Activated T-cell treated with anti-CD3 and anti-CD28 coated beads, Interleukin-2, amount 50 U/mL, for 48 hours (primary cell): ENCODE data around the gene HDAC3.

ENCODE experiments used
- DNase-seq, 2 experiments: peaks; one replicate each; pipeline ENCODE4 v3.0.0-alpha.2; 2020

Gene HDAC3

DNA sequence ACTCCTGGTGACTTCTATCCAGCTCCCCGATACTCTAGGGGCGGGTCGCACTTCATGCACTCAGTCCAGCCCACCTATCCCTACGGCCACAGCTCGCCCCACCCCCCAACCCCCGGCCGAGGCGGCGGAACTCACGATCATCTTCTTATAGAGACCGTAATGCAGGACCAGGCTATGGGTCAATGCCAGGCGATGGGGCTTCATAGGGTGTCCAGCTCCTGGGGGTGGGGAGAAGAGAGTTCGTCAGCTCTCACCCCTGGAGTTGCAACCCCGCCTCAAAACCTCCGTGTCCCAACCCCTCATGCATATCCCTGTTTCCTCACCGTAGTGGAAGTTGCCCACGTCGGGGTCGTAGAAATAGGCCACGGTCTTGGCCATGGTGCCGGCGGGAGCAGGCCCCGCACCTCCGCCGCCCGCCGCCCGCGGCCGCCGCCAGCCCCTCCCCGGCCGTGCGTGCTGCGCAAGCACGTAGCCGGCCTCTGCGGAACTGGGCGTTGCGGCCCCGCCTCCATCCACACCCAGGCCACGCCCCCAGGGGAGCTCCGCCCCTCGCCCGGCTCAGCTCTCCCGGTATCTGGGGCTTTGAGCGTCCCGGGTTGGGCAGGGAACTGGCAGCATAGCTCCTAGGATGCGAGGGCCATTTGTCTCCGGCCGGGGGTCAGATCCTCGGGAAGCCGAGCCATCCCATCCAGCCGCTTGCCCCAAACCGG, at the start of gene HDAC3, which contains the start of gene RELL2:
TSS of gene HDAC3 (minus strand) at position 437 of the 710 bp plus-strand sequence. CDS start at position 378, 59 bp downstream.
TSS of gene RELL2 (plus strand) at position 585 of the 710 bp plus-strand sequence. CDS start 1,229 bp downstream, outside the sequence.
- peak; percentile 96 to 98 for DNase-seq

DNA sequence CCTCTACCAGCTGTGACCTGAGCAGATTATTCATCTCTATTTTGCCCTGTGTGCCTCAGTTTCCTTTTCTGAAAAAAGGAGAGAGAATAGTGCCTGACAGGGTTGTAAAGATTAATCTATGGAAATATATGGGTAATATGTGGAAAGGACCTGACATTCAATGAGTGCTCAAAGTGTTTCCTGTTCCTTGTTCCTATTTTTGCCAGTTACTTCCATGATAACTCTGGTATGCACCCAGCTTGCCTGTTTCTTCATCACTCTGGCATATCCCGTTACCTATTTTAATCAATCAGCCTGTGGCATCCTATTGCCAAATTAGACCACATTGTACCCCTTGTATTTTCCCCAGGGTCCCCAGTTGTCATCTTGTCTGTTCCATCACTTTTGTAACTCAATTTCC, 48.9 kb upstream of the HDAC3 start:
- DNase-seq, result no peak

DNA sequence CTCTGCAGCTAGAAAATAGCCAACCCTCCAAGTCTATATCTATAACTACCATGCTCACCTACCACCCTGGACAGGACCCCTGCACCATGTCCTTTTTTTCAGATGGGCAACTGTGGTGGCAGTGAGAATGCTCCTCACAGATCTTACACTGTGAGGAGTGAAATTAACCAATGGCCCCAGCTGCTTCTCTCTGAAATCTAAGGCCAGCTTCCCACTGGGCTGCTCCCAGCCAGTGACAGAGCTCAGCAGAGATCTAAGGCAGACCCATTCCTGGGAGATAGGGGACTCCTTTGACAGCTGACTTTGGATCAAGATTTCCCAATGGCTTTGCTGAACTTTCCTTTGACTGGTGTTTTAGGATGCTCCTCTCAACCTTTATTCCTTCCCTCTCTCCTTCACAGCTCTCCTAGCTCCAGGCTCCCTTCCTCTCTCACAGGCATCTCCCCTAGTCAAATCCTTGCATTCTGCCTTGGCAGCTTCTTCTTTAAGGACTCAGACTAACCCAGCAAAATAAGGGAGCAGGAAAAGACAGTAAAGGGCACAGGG, 47.0 kb upstream of the HDAC3 start:
- no peak for DNase-seq

DNA sequence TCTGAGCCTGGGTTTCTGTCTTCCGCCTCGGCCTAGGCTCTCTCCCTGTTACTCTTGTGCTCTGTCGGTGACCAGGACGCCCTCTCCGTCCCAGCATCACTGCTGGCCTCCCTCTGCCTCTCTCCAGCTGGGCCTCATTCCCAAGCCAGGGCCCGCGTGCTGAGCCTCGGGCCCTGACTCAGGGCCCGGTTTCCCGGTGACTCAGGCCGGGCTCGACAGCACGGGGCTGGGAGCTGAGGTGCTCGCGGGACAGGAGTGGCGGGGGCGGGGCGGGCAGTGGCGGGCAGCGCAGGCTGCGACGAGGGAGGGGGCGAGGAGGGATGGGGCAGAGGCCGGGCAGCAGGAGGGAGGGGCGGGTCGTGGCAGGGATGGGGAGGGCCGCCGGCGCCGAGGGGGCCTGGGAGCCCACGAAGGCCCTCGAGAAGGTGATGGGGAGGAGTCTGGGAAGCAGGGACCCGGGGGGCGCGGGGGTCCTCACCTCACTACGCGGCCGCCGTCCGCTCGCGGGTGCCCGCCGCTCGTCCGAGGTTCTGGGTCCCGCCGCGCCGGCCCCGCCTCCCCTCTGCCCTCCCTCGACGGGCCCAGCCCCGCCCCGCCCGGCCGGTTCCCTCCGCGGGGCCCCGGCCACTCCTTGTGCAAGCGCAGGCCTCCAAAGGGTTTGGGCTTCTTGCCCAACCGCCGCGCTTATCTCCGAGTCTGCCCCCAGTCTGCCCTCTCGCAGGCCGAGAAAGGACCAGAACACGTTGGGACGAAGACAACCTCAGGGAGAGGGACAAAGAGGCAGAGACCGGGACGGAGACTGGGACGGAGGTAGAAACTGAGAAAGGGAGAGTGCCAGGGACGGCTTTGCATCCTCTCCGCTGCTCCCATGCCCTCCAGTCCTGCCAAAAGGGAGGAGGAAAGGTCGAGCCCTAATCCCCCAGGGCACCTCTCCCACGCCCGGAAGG, 45.3 kb upstream of the HDAC3 start, which contains the start of gene ARAP3:
TSS of gene ARAP3 (minus strand) at position 536 of the 947 bp plus-strand sequence. CDS start 1,744 bp downstream, outside the sequence.
- DNase-seq, result peak; percentile 63 to 65

- DNase-seq, result no peak
Observed at GRCh38 chr5:141681295-141681694, 44.6 kb upstream of the HDAC3 start.

DNA sequence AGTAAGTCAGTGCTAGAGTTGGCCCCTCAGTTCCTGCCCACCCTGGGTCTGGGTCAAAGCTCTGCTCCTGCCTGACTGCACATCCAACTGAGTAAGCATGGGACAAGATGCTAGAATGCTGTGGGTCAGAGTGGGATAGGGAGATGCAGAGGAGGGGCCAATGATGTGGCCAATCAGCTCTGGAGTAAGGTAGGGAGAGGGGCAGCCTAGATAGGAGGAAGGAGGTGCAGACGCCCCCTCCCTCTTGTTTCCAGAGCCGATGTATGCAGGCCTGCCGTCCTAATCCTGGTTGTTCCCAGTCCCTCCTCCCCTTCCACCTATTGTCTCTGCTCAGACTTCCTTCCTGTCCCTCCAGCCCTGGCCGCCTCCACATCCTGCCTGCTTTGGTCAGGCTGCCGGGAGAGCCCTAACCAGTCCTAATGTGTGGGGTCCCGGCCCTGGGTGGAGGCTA, 44.1 kb upstream of the HDAC3 start:
- DNase-seq, result no peak

- no peak for DNase-seq
Observed at GRCh38 chr5:141680178-141680577, 43.5 kb upstream of the HDAC3 start.

- DNase-seq, result peak; percentile 31 to 32
Observed at GRCh38 chr5:141677415-141677814, 40.8 kb upstream of the HDAC3 start.

DNA sequence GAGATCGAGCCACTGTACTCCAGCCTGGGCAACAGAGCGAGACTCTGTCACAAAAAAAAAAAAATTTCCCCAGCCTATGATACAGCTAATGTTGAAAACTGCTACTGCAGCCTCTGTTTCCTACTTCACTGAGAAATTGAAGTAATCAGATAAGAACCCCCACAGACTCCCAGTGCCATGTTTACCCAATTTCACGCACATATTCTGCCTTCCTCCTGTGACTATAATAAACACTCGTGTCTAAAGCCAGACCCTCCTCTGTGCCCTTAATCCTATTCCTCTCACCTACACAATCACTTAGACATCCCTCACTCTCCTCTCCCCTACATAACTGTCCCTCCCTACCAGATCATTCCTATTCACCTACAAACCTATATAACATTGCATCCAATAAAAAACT, 39.0 kb upstream of the HDAC3 start:
- no peak for DNase-seq

- no peak for DNase-seq
Observed at GRCh38 chr5:141674747-141675146, 38.1 kb upstream of the HDAC3 start.

DNA sequence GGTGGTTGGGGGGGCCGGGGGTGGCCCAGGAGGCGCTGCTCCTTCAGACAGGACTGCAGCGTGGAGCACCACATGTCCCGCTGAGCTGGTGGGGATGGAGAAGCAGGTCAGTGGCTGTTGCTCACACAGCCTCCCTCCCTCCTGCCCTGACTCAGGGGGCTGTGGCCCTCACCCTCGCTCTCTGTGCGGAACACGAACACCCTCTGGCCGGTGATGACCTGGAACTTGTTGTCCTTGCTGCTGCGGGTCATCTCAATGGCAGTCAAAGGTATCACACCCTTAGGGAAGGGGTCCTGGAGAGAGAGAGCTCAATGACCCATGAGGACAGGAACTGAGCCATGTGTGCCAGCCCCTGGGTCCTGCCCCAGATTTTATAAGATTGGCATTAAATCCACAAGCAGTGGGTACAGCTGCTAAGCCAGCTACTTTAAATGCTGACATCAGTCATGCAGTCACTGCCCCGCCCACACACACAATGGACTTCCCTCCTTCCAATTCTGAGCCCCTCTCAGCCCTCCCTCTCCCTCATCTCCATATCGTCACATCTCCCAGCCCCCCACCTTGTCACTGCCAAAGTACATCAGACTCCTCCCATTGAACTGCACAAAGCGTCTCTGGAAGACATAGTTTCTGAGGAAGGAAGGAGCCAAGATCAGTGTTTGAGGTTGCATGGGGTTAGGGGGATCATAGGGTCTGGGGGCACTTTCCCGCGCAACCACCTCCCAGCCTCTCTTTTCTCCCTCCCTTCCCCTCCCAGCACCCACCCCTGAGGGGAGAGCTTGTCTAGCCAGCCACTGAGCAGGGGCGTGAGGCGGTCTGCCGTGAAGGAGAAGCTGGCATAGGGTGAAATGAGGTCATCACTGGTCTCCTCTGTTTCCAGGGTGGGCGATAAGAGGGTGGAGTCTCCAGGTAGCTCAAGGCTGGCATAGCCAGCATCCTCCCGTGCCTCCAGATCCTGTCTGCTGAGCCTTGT, 36.5 kb upstream of the HDAC3 start:
- DNase-seq, result no peak

- DNase-seq, result no peak
Observed at GRCh38 chr5:141672071-141672840, 35.6 kb upstream of the HDAC3 start.

GRCh38 chr5:141669520-141669919, 32.9 kb upstream of the HDAC3 start:
- DNase-seq, result no peak

- DNase-seq, result no peak
Observed at GRCh38 chr5:141668601-141669265, 32.1 kb upstream of the HDAC3 start.

DNA sequence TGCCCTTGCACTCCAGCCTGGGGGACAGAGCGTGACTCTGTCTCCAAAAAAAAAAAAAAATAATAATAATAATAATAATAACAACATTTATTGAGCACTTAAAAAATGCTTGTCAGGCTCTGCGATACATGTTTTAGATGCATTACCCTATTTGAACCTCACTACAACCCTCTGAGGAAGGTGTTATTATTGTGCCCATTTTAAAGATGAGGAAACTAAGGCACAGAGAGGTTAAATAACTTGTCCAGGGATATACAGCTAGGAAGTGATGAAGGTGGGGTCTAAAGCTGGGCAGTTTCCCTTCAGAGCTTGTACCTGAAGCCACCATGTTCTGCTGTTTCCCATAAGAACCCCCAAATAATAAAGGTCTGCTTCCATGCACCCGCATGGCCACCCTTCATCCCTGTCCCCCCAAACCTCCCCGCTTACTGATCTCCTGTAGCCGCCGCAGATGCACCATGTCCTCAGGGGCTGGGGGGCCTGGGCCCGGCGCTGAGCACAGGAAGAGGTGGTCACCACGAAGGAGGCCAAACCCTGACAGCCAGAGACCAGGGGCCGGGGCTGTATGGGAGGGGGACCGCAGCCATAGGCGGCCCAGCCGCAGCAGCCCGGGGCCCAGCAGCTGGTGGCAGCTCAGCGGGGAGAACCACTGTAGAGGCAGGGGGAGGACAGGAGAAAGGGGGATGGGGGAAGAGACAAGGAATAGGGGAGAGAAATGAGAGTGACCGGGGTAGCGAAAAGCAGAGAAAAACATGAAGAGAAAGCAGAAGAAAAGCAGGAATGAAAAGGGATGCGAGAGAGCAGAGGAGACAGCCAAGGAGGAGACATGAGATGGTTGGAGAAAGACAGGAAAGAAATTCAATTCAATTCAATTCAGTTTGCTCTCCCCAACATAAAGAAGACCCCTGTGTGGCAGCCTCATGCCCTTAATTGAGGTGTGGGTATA, 29.6 kb upstream of the HDAC3 start:
- DNase-seq, result no peak

DNA sequence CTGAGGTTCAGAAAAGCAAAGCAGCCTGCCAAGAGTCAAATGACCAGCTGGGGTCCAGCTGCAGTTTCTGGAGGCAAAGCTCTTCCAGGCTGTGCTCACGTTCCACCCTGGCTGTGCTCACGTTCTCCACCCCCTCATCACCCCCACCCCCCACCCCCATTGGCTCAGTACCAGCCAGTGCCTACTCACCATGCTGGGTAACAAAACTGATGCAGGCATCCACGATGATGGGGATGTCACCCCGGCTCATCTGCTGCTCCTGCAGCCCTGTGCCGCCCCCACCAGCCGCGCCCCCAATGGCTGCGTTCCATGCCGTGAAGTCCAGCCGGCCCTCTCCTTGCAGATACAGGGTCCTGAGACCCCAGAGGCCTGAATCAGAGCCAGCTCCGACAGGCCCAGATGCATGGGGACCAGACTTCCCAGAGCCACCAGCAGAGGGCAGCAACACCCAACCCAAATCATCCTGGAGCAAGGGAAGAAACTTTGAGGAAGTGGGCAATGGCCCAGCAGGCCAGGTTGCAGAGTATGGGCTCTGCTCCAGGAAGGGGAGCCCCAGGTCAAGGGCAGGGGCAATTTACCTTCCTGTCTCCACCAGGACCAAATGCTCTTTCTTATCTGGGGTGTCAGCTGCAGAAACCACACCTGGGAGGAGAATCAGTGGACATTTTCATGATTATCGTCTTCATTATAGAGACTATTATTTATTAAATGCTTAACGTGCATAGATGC, 28.2 kb upstream of the HDAC3 start:
- DNase-seq, result peak; percentile 86

GRCh38 chr5:141663506-141663905, 26.9 kb upstream of the HDAC3 start:
- no peak for DNase-seq

GRCh38 chr5:141662028-141662427, 25.4 kb upstream of the HDAC3 start:
- no peak for DNase-seq
